NK-92 treated with Interleukin-12 subunit alpha and Interleukin-12 subunit beta, amount 100 ng/mL, for 24 hours (cell line): ENCODE results near the gene PPP4R3A.
"Not testable (repeated sequence)": the region's sequence is repeated elsewhere in the genome, so short reads cannot be mapped to it uniquely, and the experiment has no call there.

Experiments used
- DNase-seq: peaks from one replicate; lab custom pipeline; 2025; lab: John Stamatoyannopoulos, UW

The PPP4R3A gene

GRCh38 chr14:91503000-91503504, 7.1 kb downstream of the PPP4R3A start:
- no peak for DNase-seq

GRCh38 chr14:91501951-91502930, 7.9 kb downstream of the PPP4R3A start:
- DNase-seq: no peak

GRCh38 chr14:91501348-91501747, 8.8 kb downstream of the PPP4R3A start:
- no peak for DNase-seq

GRCh38 chr14:91496790-91497189, 13.3 kb downstream of the PPP4R3A start:
- DNase-seq: no peak

- DNase-seq: not testable (repeated sequence)
Observed at GRCh38 chr14:91494392-91495065, 15.6 kb downstream of the PPP4R3A start.

- DNase-seq: no peak
Observed at GRCh38 chr14:91493169-91493568, 16.9 kb downstream of the PPP4R3A start.

- DNase-seq: no peak
Observed at GRCh38 chr14:91484744-91485143, 25.4 kb downstream of the PPP4R3A start.

- DNase-seq: no peak
Observed at GRCh38 chr14:91484186-91484585, 25.9 kb downstream of the PPP4R3A start.

- no peak for DNase-seq
Observed at GRCh38 chr14:91482263-91483013, 27.7 kb downstream of the PPP4R3A start.

- DNase-seq: no peak
Observed at GRCh38 chr14:91477388-91477787, 32.7 kb downstream of the PPP4R3A start.

- DNase-seq: no peak
Observed at GRCh38 chr14:91473046-91473445, 37.1 kb downstream of the PPP4R3A start.

- DNase-seq: no peak
Observed at GRCh38 chr14:91470216-91470615, 39.9 kb downstream of the PPP4R3A start.

GRCh38 chr14:91466192-91466591, 43.9 kb downstream of the PPP4R3A start:
- DNase-seq: no peak

- no peak for DNase-seq
Observed at GRCh38 chr14:91464615-91465205, 45.4 kb downstream of the PPP4R3A start.

- DNase-seq: no peak
Observed at GRCh38 chr14:91458612-91459011, 51.5 kb downstream of the PPP4R3A start.

GRCh38 chr14:91456283-91456682, 53.8 kb downstream of the PPP4R3A start:
- DNase-seq: no peak

GRCh38 chr14:91454580-91454979, 55.5 kb downstream of the PPP4R3A start:
- DNase-seq: no peak

GRCh38 chr14:91454155-91454554, 56.0 kb downstream of the PPP4R3A start:
- DNase-seq: no peak

- DNase-seq: no peak
Observed at GRCh38 chr14:91453744-91454143, 56.4 kb downstream of the PPP4R3A start.

GRCh38 chr14:91444335-91445020, 65.6 kb downstream of the PPP4R3A start:
- DNase-seq: no peak

GRCh38 chr14:91439345-91439744, 70.8 kb downstream of the PPP4R3A start:
- no peak for DNase-seq
